HepG2 (cell line): ENCODE measurements around the gene PARVB. TPM values are rescaled to one million over a fixed set of nuclear protein-coding genes. Genes with fewer than 3 reads are reported as not detected.

Experiments
- ATAC-seq: fragments of 200-7000 bp; cut with Tn5 transposase; 3 replicates; pipeline ENCODE4 v1.9.1; 2020; ENCODE audit warnings: mild to moderate bottlenecking, moderate library complexity
- BruUV-seq: library from RNA; stranded (reverse); fragments of 400-500 nt; replicated peaks from 2 replicates; lab custom pipeline; 2021; lab: Mats Ljungman, UMichigan
- CTCF ChIA-PET: fragments of 300-600 bp; formaldehyde crosslinking; extraction: SDS; loops from one replicate; lab custom pipeline; 2021; ENCODE audit warnings: low total read pairs, inconsistent platforms, low intra/inter-chr PET ratio; lab: Yijun Ruan, JAX
- POLR2A ChIA-PET: fragments of 350-600 bp; sonication (Branson Sonifier 250); formaldehyde crosslinking; loops from one replicate; lab custom pipeline; 2020; ENCODE audit warnings: antibody characterized with exemption, inconsistent platforms; lab: Yijun Ruan, JAX
- DNase-seq: peaks from one replicate; pipeline ENCODE4 v3.0.0-alpha.2; 2015; ENCODE audit warnings: low spot score
- FAIRE-seq: peaks from 3 replicates; lab custom pipeline; 2011; peaks lifted over from hg19 to GRCh38; lab: Jason Lieb, UNC
- H2AFZ ChIP-seq: one replicate; pipeline ENCODE4 v1.6.1; 2011; ENCODE audit warnings: low read length, inconsistent platforms
- H3K27ac ChIP-seq: fragments of 300-600 bp; 3 replicates; pipeline ENCODE4 v1.8.0; 2011; ENCODE audit warnings: mixed run types, mild to moderate bottlenecking, mixed read lengths, low read length, inconsistent platforms; ENCODE audit not compliant: insufficient read depth; ENCODE audit errors: extremely low read length
- H3K27me3 ChIP-seq, 2 experiments: fragments of 200-600 bp in 1 of 2; 2 replicates in 1 of 2; 3 replicates in 1 of 2; pipeline versions ENCODE4 v1.6.0 to v1.8.0; 2011; ENCODE audit warnings: low read length in 2 of 2, mild to moderate bottlenecking in 2 of 2, moderate library complexity in 2 of 2, inconsistent platforms in 1 of 2; ENCODE audit not compliant: insufficient read depth in 2 of 2, control insufficient read depth in 1 of 2
- H3K36me3 ChIP-seq, 2 experiments: fragments of 200-600 bp in 1 of 2; replicated peaks in 1 of 2; 2 replicates in 1 of 2; 3 replicates in 1 of 2; pipeline versions ENCODE4 v1.5.1 to v1.8.0; 2011; ENCODE audit warnings: low read length in 2 of 2, inconsistent platforms in 1 of 2; ENCODE audit not compliant: insufficient read depth in 2 of 2, control insufficient read depth in 1 of 2
- H3K4me1 ChIP-seq: 2 replicates; pipeline ENCODE4 v1.5.1; 2012; ENCODE audit warnings: low read length, inconsistent platforms; ENCODE audit not compliant: insufficient read depth
- H3K4me2 ChIP-seq: 2 replicates; pipeline ENCODE4 v1.6.0; 2011; ENCODE audit warnings: low read depth, low read length, inconsistent platforms
- H3K4me3 ChIP-seq, 3 experiments: fragments of 200-600 bp in 1 of 3; sonication (generic), shearing (Covaris generic) in 1 of 3; replicated peaks in 1 of 3; 2 replicates each; pipeline ENCODE4 v1.5.1; 2011 to 2016; ENCODE audit warnings: low read length in 3 of 3, inconsistent platforms in 2 of 3, low read depth in 2 of 3, mild to moderate bottlenecking in 2 of 3, control low read depth in 1 of 3, mixed read lengths in 1 of 3; ENCODE audit not compliant: insufficient read depth in 1 of 3
- H3K79me2 ChIP-seq: one replicate; pipeline ENCODE4 v1.6.1; 2011; ENCODE audit warnings: low read length, inconsistent platforms; ENCODE audit not compliant: insufficient read depth
- H3K9ac ChIP-seq: 2 replicates; pipeline ENCODE4 v1.6.0; 2011; ENCODE audit warnings: mild to moderate bottlenecking, low read depth, low read length, inconsistent platforms; ENCODE audit not compliant: insufficient read depth
- H3K9me3 ChIP-seq: 2 replicates; pipeline ENCODE4 v1.5.1; 2012; ENCODE audit warnings: mild to moderate bottlenecking, low read length
- H4K20me1 ChIP-seq: 2 replicates; pipeline ENCODE4 v1.6.0; 2011; ENCODE audit warnings: inconsistent platforms, mild to moderate bottlenecking, low read length, moderate library complexity; ENCODE audit not compliant: insufficient read depth
- FOXP4 ChIP-seq: sonication (generic); formaldehyde crosslinking; IDR thresholded peaks from 2 replicates; pipeline ENCODE4 v1.4.0; 2020; ENCODE audit warnings: missing genetic modification reagents
- GTF3A ChIP-seq: sonication (generic); formaldehyde crosslinking; conservative IDR thresholded peaks from 2 replicates; pipeline ENCODE4 v1.4.0; 2020; ENCODE audit warnings: mild to moderate bottlenecking, missing genetic modification reagents
- HNRNPH1 ChIP-seq: fragments of 200-400 bp; formaldehyde crosslinking; optimal IDR thresholded peaks from 2 replicates; pipeline ENCODE3; 2017; ENCODE audit warnings: mild to moderate bottlenecking, low read depth, low read length
- PHF21A ChIP-seq: sonication (generic); formaldehyde crosslinking; IDR thresholded peaks from 2 replicates; pipeline ENCODE4 v1.5.0; 2020; ENCODE audit warnings: mild to moderate bottlenecking, missing genetic modification reagents
- PTBP1 ChIP-seq: fragments of 200-400 bp; formaldehyde crosslinking; IDR thresholded peaks from 2 replicates; pipeline ENCODE4 v1.6.1; 2018; ENCODE audit warnings: low read length, low read depth; ENCODE audit not compliant: poor library complexity, severe bottlenecking
- SIN3B ChIP-seq: fragments of 150-350 bp; IDR thresholded peaks from 2 replicates; pipeline ENCODE4 v1.6.1; 2014; ENCODE audit warnings: low read length
- TBX3 ChIP-seq: fragments of 450-650 bp; IDR thresholded peaks from 2 replicates; pipeline ENCODE4 v1.6.1; 2017; ENCODE audit warnings: antibody characterized with exemption, mild to moderate bottlenecking, inconsistent platforms, borderline replicate concordance
- THAP8 ChIP-seq: sonication (generic); formaldehyde crosslinking; IDR thresholded peaks from 2 replicates; pipeline ENCODE4 v1.5.1; 2020; ENCODE audit warnings: missing genetic modification reagents, mild to moderate bottlenecking, borderline replicate concordance
- XBP1 ChIP-seq: sonication (generic); formaldehyde crosslinking; IDR thresholded peaks from 2 replicates; pipeline ENCODE4 v1.5.0; 2020; ENCODE audit warnings: missing genetic modification reagents
- ZBTB8A ChIP-seq: sonication (generic); formaldehyde crosslinking; IDR thresholded peaks from 2 replicates; pipeline ENCODE4 v1.4.0; 2020; ENCODE audit warnings: mild to moderate bottlenecking, low read depth, missing genetic modification reagents, borderline replicate concordance
- ZNF256 ChIP-seq: sonication (generic); formaldehyde crosslinking; conservative IDR thresholded peaks from 2 replicates; pipeline ENCODE4 v1.4.0; 2020; ENCODE audit warnings: missing genetic modification reagents
- ZNF451 ChIP-seq: sonication (generic); formaldehyde crosslinking; IDR thresholded peaks from 2 replicates; pipeline ENCODE4 v1.5.0; 2020; ENCODE audit warnings: mild to moderate bottlenecking, missing genetic modification reagents
- ZNF768 ChIP-seq: sonication (generic); formaldehyde crosslinking; IDR thresholded peaks from 2 replicates; pipeline ENCODE4 v1.4.0; 2020; ENCODE audit warnings: missing genetic modification reagents
- ZXDC ChIP-seq: sonication (generic); formaldehyde crosslinking; IDR thresholded peaks from 2 replicates; pipeline ENCODE4 v1.5.0; 2020; ENCODE audit warnings: mild to moderate bottlenecking, missing genetic modification reagents
- WGBS: methylation state at CpG from one replicate; pipeline ENCODE4 v1.1.6; 2017; ENCODE audit warnings: low lambda C conversion rate; 5-methylcytosine and 5-hydroxymethylcytosine counted together
- in situ Hi-C: cut with HindIII; loops from 2 replicates; pipeline ENCODE4 v1.10.0; 2017; ENCODE audit warnings: low pct_unique_long_range_greater_than_20kb; ENCODE audit not compliant: extremely low pct_ligation_motif_present
- intact Hi-C: fragments of 100-400 bp; cut with micrococcal nuclease; formaldehyde crosslinking; loops from one replicate; pipeline ENCODE4 v1.10.0; 2022; ENCODE audit not compliant: unreplicated experiment
- polyA plus RNA-seq, 8 experiments: library from polyadenylated mRNA; depleted of rRNA in 3 of 8; stranded (reverse) in 7 of 8; unstranded in 1 of 8; fragments of >200 nt; fragmentation: Illumina TruSeq in 4 of 8; extraction: Trizol in 4 of 8; gene quantifications; 2 replicates each; pipeline versions ENCODE4 v1.2.1 to v1.2.3, GENCODE V29; 2011 to 2016; ENCODE audit warnings: low read depth in 4 of 8, missing spikeins in 1 of 8, mixed read lengths in 1 of 8; ENCODE audit not compliant: insufficient read depth in 1 of 8
- total RNA-seq, 5 experiments: library from RNA; depleted of rRNA; stranded (reverse); fragments of >200 nt; fragmentation: Illumina TruSeq; extraction: Trizol; gene quantifications; 2 replicates each; pipeline ENCODE4 v1.2.3, GENCODE V29; 2016; ENCODE audit warnings: low read depth in 1 of 5

The PARVB gene
- total and polyA plus RNA-seq, 2 of the 13 experiments (the other 11 are each of a cell fraction or from before 2014, with no cell fraction given) = 0.11 to 0.15 TPM

GRCh38 chr22:44070029-44070428 is 45.9 kb downstream of the PARVB start:
- TF ChIP-seq ZNF768 (CRISPR knock-in tag) = peak; percentile 59; the same call in 1 of the 2 replicates
- no peak for TF ChIP-seq ZBTB8A
- Histone ChIP-seq H3K36me3 (no peaks in the 10 kb centered on the region), H3K27me3 (peaks cover 0 to 3% of the 10 kb centered on the region in 2 experiments; a peak in 1 of 5 replicates), H3K9ac (no peak overlapping the region), H2AFZ (no peak overlapping the region), H3K4me3 (no peak overlapping the region), H3K9me3 (no peaks in the 10 kb centered on the region), H3K27ac (no peak overlapping the region), H3K79me2 (no peaks in the 10 kb centered on the region), H4K20me1 (no peaks in the 10 kb centered on the region), H3K4me1 (no peaks in the 10 kb centered on the region), H3K4me2 (no peak overlapping the region)
- no TSS peak for BruUV-seq
- ChIA-PET CTCF (no interaction called here), POLR2A (no interaction called here)
- DNase-seq = no peak
- in situ Hi-C loops = no loop called here
- WGBS = 35% methylated on average over 5 of the region's 5 CpGs
- intact Hi-C loops = no loop called here
- FAIRE-seq = no peak
- no peak for ATAC-seq

GRCh38 chr22:44071781-44072326 is 47.8 kb downstream of the PARVB start:
- no peaks in the 10 kb centered on the region for H4K20me1 ChIP-seq
- H3K9ac ChIP-seq = no peak overlapping the region
- in situ Hi-C loops = no loop called here
- no peaks in the 10 kb centered on the region for H3K79me2 ChIP-seq
- BruUV-seq = no TSS peak
- no peak overlapping the region for H3K4me2 ChIP-seq
- no peaks in the 10 kb centered on the region for H3K36me3 ChIP-seq
- ATAC-seq (no peak), DNase-seq (no peak), FAIRE-seq (no peak)
- intact Hi-C loops = no loop called here
- no peak overlapping the region for H3K4me3 ChIP-seq
- H2AFZ ChIP-seq = no peak overlapping the region
- peaks cover 0 to 12% of the 10 kb centered on the region in 2 experiments; a peak in 3 of 5 replicates for H3K27me3 ChIP-seq
- no peak overlapping the region for H3K27ac ChIP-seq
- no peaks in the 10 kb centered on the region for H3K9me3 ChIP-seq
- ChIA-PET CTCF (no interaction called here), POLR2A (no interaction called here)
- WGBS = 37% methylated on average over 14 of the region's 14 CpGs
- no peaks in the 10 kb centered on the region for H3K4me1 ChIP-seq
- TF ChIP-seq PTBP1 (no peak), THAP8 (no peak), ZNF256 (no peak), HNRNPH1 (no peak), GTF3A (CRISPR knock-in tag) (no peak), PHF21A (CRISPR knock-in tag) (no peak), SIN3B (no peak), XBP1 (CRISPR knock-in tag) (no peak), FOXP4 (no peak), ZXDC (no peak), ZNF451 (no peak), TBX3 (no peak)
